C4-2B (cell line): ENCODE data around the gene RHOXF2.
"Not testable (repeated sequence)": the region's sequence is repeated elsewhere in the genome, so short reads cannot be mapped to it uniquely, and the experiment has no call there.

Experiments
- CTCF ChIP-seq: fragments of 450-650 bp; conservative IDR thresholded peaks from 2 replicates; pipeline ENCODE4 v1.5.1; 2017; ENCODE audit warnings: mild to moderate bottlenecking
- ZFX ChIP-seq: fragments of 450-650 bp; IDR thresholded peaks from 2 replicates; pipeline ENCODE4 v1.6.1; 2017

DNA sequence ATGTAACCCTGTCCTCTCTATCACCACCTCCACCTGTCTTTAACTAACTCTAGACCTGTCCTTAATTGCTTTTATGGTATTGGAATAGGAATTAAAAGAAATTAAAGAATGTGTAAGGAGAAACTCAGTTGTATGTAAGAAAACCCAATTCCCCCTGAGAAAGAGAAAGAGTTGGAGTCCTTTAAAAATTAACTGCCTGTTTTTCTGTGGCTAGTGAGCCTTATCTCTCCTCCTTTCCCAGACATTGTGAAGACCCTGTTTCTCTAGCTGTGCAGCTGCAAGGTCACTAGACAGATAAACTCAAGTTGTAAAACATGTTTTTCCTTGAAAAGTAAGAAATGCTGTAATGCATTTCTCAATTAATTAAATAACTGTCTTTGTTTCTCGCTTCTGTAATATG, 12.1 kb upstream of the RHOXF2 start:
- not testable (repeated sequence) for TF ChIP-seq CTCF, ZFX
